HG02610 (cell line): ENCODE data around the gene BRD3OS.

Source experiments
- ATAC-seq: cut with Tn5 transposase; IDR thresholded peaks from one replicate; pipeline ENCODE4 v1.9.1; 2021; ENCODE audit warnings: mild to moderate bottlenecking, moderate library complexity; ENCODE audit not compliant: unreplicated experiment

The BRD3OS gene

GRCh38 chr9:134024828-134025605, at the start of gene BRD3OS:
BRD3OS (plus strand) TSS chr9:134025481; CDS start chr9:134026748, 1,267 bp downstream.
- ATAC-seq = peak; percentile 80

GRCh38 chr9:133975511-133975910, 49.8 kb upstream of the BRD3OS start:
- ATAC-seq = no peak

GRCh38 chr9:133976191-133976861, 49.0 kb upstream of the BRD3OS start:
- ATAC-seq = no peak

- ATAC-seq = no peak
Measured at GRCh38 chr9:133976887-133977286, 48.4 kb upstream of the BRD3OS start.

GRCh38 chr9:133977421-133978201, 47.7 kb upstream of the BRD3OS start:
- no peak for ATAC-seq

GRCh38 chr9:133978226-133978898, 46.9 kb upstream of the BRD3OS start:
- ATAC-seq = no peak

GRCh38 chr9:133978899-133979272, 46.4 kb upstream of the BRD3OS start:
- no peak for ATAC-seq

- no peak for ATAC-seq
Measured at GRCh38 chr9:133979273-133979920, 45.9 kb upstream of the BRD3OS start.

- ATAC-seq = no peak
Measured at GRCh38 chr9:133979921-133980863, 45.1 kb upstream of the BRD3OS start.

GRCh38 chr9:133980864-133981588, 44.3 kb upstream of the BRD3OS start:
- ATAC-seq = no peak

- ATAC-seq = no peak
Measured at GRCh38 chr9:133981589-133981957, 43.7 kb upstream of the BRD3OS start.

GRCh38 chr9:133981958-133982681, 43.2 kb upstream of the BRD3OS start:
- no peak for ATAC-seq

GRCh38 chr9:133982971-133983720, 42.1 kb upstream of the BRD3OS start:
- ATAC-seq = no peak

GRCh38 chr9:133986061-133986460, 39.2 kb upstream of the BRD3OS start:
- ATAC-seq = no peak

- ATAC-seq = no peak
Measured at GRCh38 chr9:133986774-133987445, 38.4 kb upstream of the BRD3OS start.

- ATAC-seq = no peak
Measured at GRCh38 chr9:133987446-133987788, 37.9 kb upstream of the BRD3OS start.
